ENCODE data around the gene RABL6. TPM values are rescaled to one million over a fixed set of nuclear protein-coding genes. Genes with fewer than 3 reads are reported as not detected.

The RABL6 gene
- polyA plus RNA-seq, 4 donors, result 75.5 to 114 (median 82.3) TPM

GRCh38 chr9:136826188-136826541, 18.4 kb downstream of the RABL6 start:
- H3K4me1 ChIP-seq (ENCODE audit: control insufficient read depth in 3 of 3, insufficient read depth in 2 of 3, low read depth in 1 of 3, low read length in 2 of 3), result no peaks in the 10 kb centered on the region

DNA sequence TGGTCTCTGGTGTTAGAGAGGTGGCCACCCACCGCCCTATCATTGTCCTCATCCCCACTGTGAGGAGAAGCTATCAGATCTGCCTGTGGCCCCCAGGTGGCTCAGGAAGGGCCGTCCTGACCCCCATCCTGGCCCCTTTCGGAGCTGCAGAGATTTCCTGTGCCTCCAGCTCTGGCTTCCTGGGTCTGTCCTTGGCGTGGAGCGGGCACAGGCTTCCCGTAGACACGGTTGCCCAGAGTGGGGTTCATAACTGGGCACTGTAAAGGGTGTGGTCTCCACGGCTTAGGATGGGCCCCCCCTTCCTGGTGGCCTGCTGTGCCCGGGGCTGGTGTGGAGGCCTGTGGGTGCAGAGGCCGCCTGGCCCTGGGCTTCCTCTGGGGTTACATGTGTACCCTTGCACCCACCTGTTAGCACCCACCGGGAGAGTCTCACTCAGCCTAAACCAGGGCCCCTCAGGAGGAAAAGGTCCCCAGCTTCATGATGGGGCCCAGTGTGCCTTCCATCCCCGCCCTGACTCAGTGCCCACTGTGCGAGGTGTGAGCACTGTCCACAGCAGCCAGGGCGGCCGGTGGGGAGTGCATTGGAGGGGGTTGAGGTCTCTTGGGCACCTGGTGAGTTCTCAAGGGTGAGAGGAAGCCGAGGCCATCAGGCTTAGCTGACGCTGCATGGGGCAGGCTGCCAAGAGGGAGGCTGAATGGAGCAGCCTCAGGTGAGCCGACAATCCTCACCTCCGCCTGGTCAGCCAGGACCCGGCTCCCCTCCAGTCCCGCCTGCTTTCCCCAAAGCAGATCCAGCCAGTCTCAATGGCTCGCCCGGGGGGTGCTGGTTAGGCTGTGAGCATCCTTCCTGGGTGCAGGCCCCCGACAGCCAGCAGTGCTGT, 19.2 kb downstream of the RABL6 start:
- Histone ChIP-seq H3K27me3 (ENCODE audit: control insufficient read depth in 3 of 3, insufficient read depth in 3 of 3, low read length in 3 of 3) (no peaks in the 10 kb centered on the region), H3K4me3 (ENCODE audit: low read depth in 1 of 3, low read length in 3 of 3) (no peak overlapping the region), H3K27ac (ENCODE audit: low read depth in 1 of 3, low read length in 2 of 3) (no peak overlapping the region), H3K4me1 (ENCODE audit: control insufficient read depth in 3 of 3, insufficient read depth in 2 of 3, low read depth in 1 of 3, low read length in 2 of 3) (no peaks in the 10 kb centered on the region), H3K36me3 (ENCODE audit: control insufficient read depth in 3 of 3, insufficient read depth in 2 of 3, low read depth in 1 of 3, low read length in 3 of 3) (peaks cover 13 to 99% (median 18%) of the 10 kb centered on the region in 3 donors), H3K9me3 (ENCODE audit: control insufficient read depth in 2 of 2, insufficient read depth in 1 of 2, low read depth in 1 of 2, low read length in 1 of 2) (no peaks in the 10 kb centered on the region)
- WGBS, 3 donors, result 85 to 91% (median 91%) methylated on average over 22 to 24 of the region's 24 CpGs
- DNase-seq (no peak), FAIRE-seq (no peak)

More at GRCh38 chr9:136826188-136826541, 18.4 kb downstream of the RABL6 start:
- Histone ChIP-seq H3K4me3 (ENCODE audit: low read depth in 1 of 3, low read length in 3 of 3) (no peak overlapping the region), H3K27me3 (ENCODE audit: control insufficient read depth in 3 of 3, insufficient read depth in 3 of 3, low read length in 3 of 3) (no peaks in the 10 kb centered on the region), H3K36me3 (ENCODE audit: control insufficient read depth in 3 of 3, insufficient read depth in 2 of 3, low read depth in 1 of 3, low read length in 3 of 3) (peaks cover 11 to 93% (median 16%) of the 10 kb centered on the region in 3 donors), H3K27ac (ENCODE audit: low read depth in 1 of 3, low read length in 2 of 3) (no peak overlapping the region), H3K9me3 (ENCODE audit: control insufficient read depth in 2 of 2, insufficient read depth in 1 of 2, low read depth in 1 of 2, low read length in 1 of 2) (no peaks in the 10 kb centered on the region)
- no peak for FAIRE-seq
- 93 to 96% (median 93%) methylated on average over 16 to 17 of the region's 17 CpGs for WGBS, 3 donors
- DNase-seq, result no peak

DNA sequence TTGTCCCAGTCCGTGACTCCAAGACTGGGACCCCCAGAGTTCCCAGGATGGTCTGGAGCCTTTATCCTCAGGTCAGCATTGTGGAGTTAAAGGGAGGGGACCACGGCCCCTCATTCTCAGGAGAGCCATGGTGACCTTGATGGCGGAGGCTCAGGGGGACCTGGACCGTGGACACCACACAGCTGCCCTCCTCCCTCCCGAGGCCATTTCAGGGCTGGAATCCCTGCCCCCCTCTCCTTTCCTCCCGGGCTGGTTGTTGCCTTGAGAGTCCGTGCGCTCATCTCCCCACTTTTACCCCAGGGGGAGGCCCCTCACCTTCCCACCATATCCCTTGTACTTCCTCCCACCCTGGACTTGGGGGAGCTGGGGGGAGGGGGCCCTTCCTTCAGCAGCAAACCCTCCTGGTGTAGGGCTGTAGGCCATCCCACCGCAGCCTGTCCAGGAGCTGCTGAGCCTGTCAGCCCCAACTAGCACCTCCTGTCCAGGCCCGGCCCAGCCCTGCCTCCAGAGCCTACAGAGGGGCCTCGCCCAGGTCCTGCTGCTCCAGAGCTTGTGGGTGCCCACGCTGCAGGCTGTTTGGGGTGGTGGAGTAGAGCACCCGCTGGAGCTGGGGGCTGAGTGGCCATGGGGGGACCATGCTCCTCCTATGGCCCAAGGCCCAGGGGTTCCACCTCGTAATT, 20.2 kb downstream of the RABL6 start:
- no peak overlapping the region for H3K27ac ChIP-seq (ENCODE audit: low read depth in 1 of 3, low read length in 2 of 3)
- no peaks in the 10 kb centered on the region for H3K4me1 ChIP-seq (ENCODE audit: control insufficient read depth in 3 of 3, insufficient read depth in 2 of 3, low read depth in 1 of 3, low read length in 2 of 3)
- 87 to 94% (median 88%) methylated on average over 14 of the region's 14 CpGs for WGBS, 3 donors
- FAIRE-seq (no peak), DNase-seq (no peak)
- H3K27me3 ChIP-seq (ENCODE audit: control insufficient read depth in 3 of 3, insufficient read depth in 3 of 3, low read length in 3 of 3), result no peaks in the 10 kb centered on the region
- peaks cover 14 to 100% (median 18%) of the 10 kb centered on the region in 3 donors for H3K36me3 ChIP-seq (ENCODE audit: control insufficient read depth in 3 of 3, insufficient read depth in 2 of 3, low read depth in 1 of 3, low read length in 3 of 3)
- H3K9me3 ChIP-seq (ENCODE audit: control insufficient read depth in 2 of 2, insufficient read depth in 1 of 2, low read depth in 1 of 2, low read length in 1 of 2), result no peaks in the 10 kb centered on the region
- H3K4me3 ChIP-seq (ENCODE audit: low read depth in 1 of 3, low read length in 3 of 3), result no peak overlapping the region

GRCh38 chr9:136828474-136829140, 20.9 kb downstream of the RABL6 start:
- Histone ChIP-seq H3K4me3 (ENCODE audit: low read depth in 1 of 3, low read length in 3 of 3) (no peak overlapping the region), H3K36me3 (ENCODE audit: control insufficient read depth in 3 of 3, insufficient read depth in 2 of 3, low read depth in 1 of 3, low read length in 3 of 3) (peaks cover 11 to 99% (median 18%) of the 10 kb centered on the region in 3 donors), H3K27ac (ENCODE audit: low read depth in 1 of 3, low read length in 2 of 3) (no peak overlapping the region), H3K9me3 (ENCODE audit: control insufficient read depth in 2 of 2, insufficient read depth in 1 of 2, low read depth in 1 of 2, low read length in 1 of 2) (no peaks in the 10 kb centered on the region), H3K4me1 (ENCODE audit: control insufficient read depth in 3 of 3, insufficient read depth in 2 of 3, low read depth in 1 of 3, low read length in 2 of 3) (no peaks in the 10 kb centered on the region), H3K27me3 (ENCODE audit: control insufficient read depth in 3 of 3, insufficient read depth in 3 of 3, low read length in 3 of 3) (no peaks in the 10 kb centered on the region)
- 94 to 96% (median 94%) methylated on average over 31 of the region's 31 CpGs for WGBS, 3 donors
- no peak for FAIRE-seq
- DNase-seq, result no peak

DNA sequence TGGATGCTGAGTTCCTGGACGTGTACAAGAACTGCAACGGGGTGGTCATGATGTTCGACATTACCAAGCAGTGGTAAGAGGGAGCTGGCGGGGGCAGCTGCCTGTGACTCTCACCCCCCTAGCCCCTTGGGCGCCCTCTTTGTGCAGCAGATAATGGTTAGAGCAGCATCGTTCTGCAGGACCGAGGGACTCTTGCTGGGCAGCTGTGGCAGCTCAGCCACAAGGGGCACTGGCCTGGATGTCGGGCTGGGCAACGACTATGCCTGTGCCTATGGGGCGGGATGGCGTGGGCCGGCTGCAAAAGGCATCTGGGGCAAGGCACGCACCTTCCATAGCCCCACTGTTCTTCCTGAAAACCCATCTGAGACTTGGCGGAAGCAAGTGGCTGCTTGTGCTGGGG, 21.7 kb downstream of the RABL6 start:
- Histone ChIP-seq H3K9me3 (ENCODE audit: control insufficient read depth in 2 of 2, insufficient read depth in 1 of 2, low read depth in 1 of 2, low read length in 1 of 2) (no peaks in the 10 kb centered on the region), H3K27me3 (ENCODE audit: control insufficient read depth in 3 of 3, insufficient read depth in 3 of 3, low read length in 3 of 3) (no peaks in the 10 kb centered on the region), H3K4me3 (ENCODE audit: low read depth in 1 of 3, low read length in 3 of 3) (no peak overlapping the region), H3K27ac (ENCODE audit: low read depth in 1 of 3, low read length in 2 of 3) (no peak overlapping the region), H3K36me3 (ENCODE audit: control insufficient read depth in 3 of 3, insufficient read depth in 2 of 3, low read depth in 1 of 3, low read length in 3 of 3) (peaks cover 11 to 95% (median 18%) of the 10 kb centered on the region in 3 donors), H3K4me1 (ENCODE audit: control insufficient read depth in 3 of 3, insufficient read depth in 2 of 3, low read depth in 1 of 3, low read length in 2 of 3) (no peaks in the 10 kb centered on the region)
- FAIRE-seq, result no peak
- no peak for DNase-seq
- 93 to 96% (median 94%) methylated on average over 13 to 14 of the region's 14 CpGs for WGBS, 3 donors

DNA sequence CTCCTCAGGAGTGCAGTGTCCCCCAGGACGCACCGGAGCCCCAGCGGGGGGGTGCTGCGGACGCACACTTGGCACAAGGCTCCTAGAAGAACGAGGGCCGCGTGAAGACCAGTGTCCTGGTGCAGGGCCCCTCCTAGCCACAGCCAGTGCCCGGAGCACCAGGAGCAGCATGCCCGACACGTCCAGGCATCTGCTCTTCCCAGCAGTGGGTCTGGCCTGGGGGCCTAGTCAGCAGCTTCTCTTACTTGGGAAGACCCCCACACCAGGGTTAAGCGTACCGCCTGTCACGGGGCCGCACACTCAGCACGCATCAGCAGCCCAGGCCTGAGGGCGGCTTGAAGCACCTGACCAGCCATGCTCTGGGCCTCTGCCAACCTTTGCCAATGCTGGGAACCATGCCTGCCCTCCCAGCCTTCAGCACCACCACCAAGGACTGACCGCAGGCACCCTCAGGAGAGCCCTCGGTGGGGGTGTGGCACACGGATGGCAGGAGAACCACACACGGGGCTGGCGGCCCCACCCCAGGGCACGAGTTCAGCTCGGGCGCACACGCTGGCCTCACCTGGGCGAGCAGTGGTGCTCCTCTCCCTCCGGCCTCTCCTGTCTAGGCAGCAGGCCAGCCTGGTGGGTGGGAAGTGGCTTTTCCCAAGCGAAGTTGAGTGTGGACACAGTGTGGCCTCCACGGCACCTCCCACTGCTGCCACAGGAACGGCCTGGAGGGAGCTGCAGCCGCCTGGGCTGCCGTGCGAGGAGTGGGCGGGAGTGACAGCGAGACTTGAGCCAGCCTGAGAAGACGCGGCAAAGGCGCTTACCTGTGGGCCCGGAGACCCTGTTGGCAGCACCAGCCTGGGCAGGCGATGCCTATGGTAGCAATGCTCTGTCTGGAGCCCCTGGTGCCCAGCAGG, 22.5 kb downstream of the RABL6 start:
- Histone ChIP-seq H3K27ac (ENCODE audit: low read depth in 1 of 3, low read length in 2 of 3) (no peak overlapping the region), H3K36me3 (ENCODE audit: control insufficient read depth in 3 of 3, insufficient read depth in 2 of 3, low read depth in 1 of 3, low read length in 3 of 3) (peaks cover 11 to 91% (median 19%) of the 10 kb centered on the region in 3 donors), H3K9me3 (ENCODE audit: control insufficient read depth in 2 of 2, insufficient read depth in 1 of 2, low read depth in 1 of 2, low read length in 1 of 2) (no peaks in the 10 kb centered on the region), H3K4me3 (ENCODE audit: low read depth in 1 of 3, low read length in 3 of 3) (no peak overlapping the region), H3K4me1 (ENCODE audit: control insufficient read depth in 3 of 3, insufficient read depth in 2 of 3, low read depth in 1 of 3, low read length in 2 of 3) (no peaks in the 10 kb centered on the region), H3K27me3 (ENCODE audit: control insufficient read depth in 3 of 3, insufficient read depth in 3 of 3, low read length in 3 of 3) (no peaks in the 10 kb centered on the region)
- 85 to 91% (median 90%) methylated on average over 37 to 41 of the region's 41 CpGs for WGBS, 3 donors
- no peak for FAIRE-seq
- no peak for DNase-seq

GRCh38 chr9:136831002-136831719, 23.4 kb downstream of the RABL6 start:
- Histone ChIP-seq H3K27me3 (ENCODE audit: control insufficient read depth in 3 of 3, insufficient read depth in 3 of 3, low read length in 3 of 3) (no peaks in the 10 kb centered on the region), H3K4me1 (ENCODE audit: control insufficient read depth in 3 of 3, insufficient read depth in 2 of 3, low read depth in 1 of 3, low read length in 2 of 3) (no peaks in the 10 kb centered on the region), H3K36me3 (ENCODE audit: control insufficient read depth in 3 of 3, insufficient read depth in 2 of 3, low read depth in 1 of 3, low read length in 3 of 3) (peaks cover 11 to 91% (median 19%) of the 10 kb centered on the region in 3 donors), H3K4me3 (ENCODE audit: low read depth in 1 of 3, low read length in 3 of 3) (no peak overlapping the region), H3K9me3 (ENCODE audit: control insufficient read depth in 2 of 2, insufficient read depth in 1 of 2, low read depth in 1 of 2, low read length in 1 of 2) (no peaks in the 10 kb centered on the region), H3K27ac (ENCODE audit: low read depth in 1 of 3, low read length in 2 of 3) (no peak overlapping the region)
- DNase-seq (no peak), FAIRE-seq (no peak)
- WGBS, 3 donors, result 89 to 93% (median 93%) methylated on average over 28 to 30 of the region's 30 CpGs
